Endothelial cell of umbilical vein (primary cell): ENCODE measurements around the gene ODAD3. TPM values are rescaled to one million over a fixed set of nuclear protein-coding genes. Genes with fewer than 3 reads are reported as not detected.

Source experiments
- BruUV-seq: library from RNA; stranded (reverse); fragments of 400-500 nt; replicated peaks from 2 replicates; lab custom pipeline; 2021; lab: Mats Ljungman, UMichigan
- CTCF ChIA-PET: fragments of 300-600, 350-600 bp; sonication (Branson Sonifier 250); formaldehyde crosslinking; loops from one replicate; lab custom pipeline; 2021; ENCODE audit warnings: antibody characterized with exemption, inconsistent platforms; lab: Charles Lee
- POLR2A ChIA-PET: fragments of 300-600, 350-600 bp; sonication (Branson Sonifier 250); formaldehyde crosslinking; loops from one replicate; lab custom pipeline; 2021; ENCODE audit warnings: antibody characterized with exemption, inconsistent platforms; lab: Charles Lee
- DNase-seq: peaks from one replicate; pipeline ENCODE4 v3.0.0-alpha.2; 2011; ENCODE audit warnings: low read depth, low spot score
- FAIRE-seq: peaks from 2 replicates; lab custom pipeline; 2011; peaks lifted over from hg19 to GRCh38; lab: Jason Lieb, UNC
- H2AFZ ChIP-seq: 2 replicates; pipeline ENCODE4 v1.6.0; 2012; ENCODE audit warnings: low read depth, low read length, control low read depth, inconsistent platforms
- H3K27ac ChIP-seq: 2 replicates; pipeline ENCODE4 v1.5.1; 2011; ENCODE audit warnings: low read depth, mild to moderate bottlenecking, control low read depth, low read length, moderate library complexity; ENCODE audit not compliant: insufficient read depth
- H3K27me3 ChIP-seq, 2 experiments: 2 replicates each; pipeline versions ENCODE4 v1.6.0 to v1.6.1; 2011; ENCODE audit warnings: low read length in 2 of 2, mixed read lengths in 1 of 2; ENCODE audit not compliant: control insufficient read depth in 2 of 2, insufficient read depth in 2 of 2
- H3K36me3 ChIP-seq, 2 experiments: 2 replicates in 1 of 2; 3 replicates in 1 of 2; pipeline ENCODE4 v1.5.1; 2011; ENCODE audit warnings: low read length in 2 of 2, mild to moderate bottlenecking in 1 of 2, moderate library complexity in 1 of 2; ENCODE audit not compliant: control insufficient read depth in 2 of 2, insufficient read depth in 2 of 2; ENCODE audit errors: extremely low read depth in 1 of 2
- H3K4me1 ChIP-seq: 3 replicates; pipeline ENCODE4 v1.5.1; 2011; ENCODE audit warnings: mild to moderate bottlenecking, low read length; ENCODE audit not compliant: control insufficient read depth, insufficient read depth; ENCODE audit errors: extremely low read depth
- H3K4me2 ChIP-seq: 2 replicates; pipeline ENCODE4 v1.6.1; 2011; ENCODE audit warnings: low read length, control low read depth, mixed read lengths; ENCODE audit not compliant: insufficient read depth
- H3K4me3 ChIP-seq, 3 experiments: fragments of 200-600 bp in 1 of 3; sonication (generic), shearing (Covaris generic) in 1 of 3; replicated peaks in 1 of 3; 2 replicates each; pipeline ENCODE4 v1.5.1; 2011 to 2016; ENCODE audit warnings: control low read depth in 3 of 3, low read length in 3 of 3, mild to moderate bottlenecking in 2 of 3, inconsistent platforms in 1 of 3, low read depth in 1 of 3, moderate library complexity in 1 of 3; ENCODE audit not compliant: insufficient read depth in 1 of 3
- H3K79me2 ChIP-seq: 2 replicates; pipeline ENCODE4 v1.6.0; 2012; ENCODE audit warnings: low read length, inconsistent platforms; ENCODE audit not compliant: control insufficient read depth, insufficient read depth
- H3K9ac ChIP-seq: replicated peaks from 2 replicates; pipeline ENCODE3; 2011; ENCODE audit warnings: low read length, control low read depth; ENCODE audit not compliant: insufficient read depth; ENCODE audit errors: extremely low read depth
- H3K9me1 ChIP-seq: replicated peaks from 3 replicates; pipeline ENCODE4 v1.6.0; 2011; ENCODE audit warnings: mild to moderate bottlenecking, low read length; ENCODE audit not compliant: control insufficient read depth, insufficient read depth; ENCODE audit errors: extremely low read depth
- H3K9me3 ChIP-seq: replicated peaks from 2 replicates; pipeline ENCODE4 v1.5.1; 2012; ENCODE audit warnings: low read length, inconsistent platforms; ENCODE audit not compliant: control insufficient read depth, insufficient read depth
- H4K20me1 ChIP-seq: replicated peaks from 2 replicates; pipeline ENCODE3; 2011; ENCODE audit warnings: mild to moderate bottlenecking, low read length; ENCODE audit not compliant: control insufficient read depth, insufficient read depth; ENCODE audit errors: extremely low read depth
- EZH2 ChIP-seq: IDR thresholded peaks from 2 replicates; pipeline ENCODE4 v1.6.1; 2012; ENCODE audit warnings: borderline replicate concordance, low read depth, mild to moderate bottlenecking, moderate library complexity, low read length, inconsistent platforms; ENCODE audit not compliant: severe bottlenecking
- FOS ChIP-seq: IDR thresholded peaks from 2 replicates; pipeline ENCODE4 v1.6.1; 2011; ENCODE audit warnings: mild to moderate bottlenecking, low read length, moderate library complexity, borderline replicate concordance; ENCODE audit not compliant: insufficient read depth
- GATA2 ChIP-seq: IDR thresholded peaks from 2 replicates; pipeline ENCODE4 v1.7.0; 2011; ENCODE audit warnings: low read depth, mild to moderate bottlenecking, moderate library complexity, mixed read lengths, low read length; ENCODE audit not compliant: insufficient read length, insufficient read depth
- JUN ChIP-seq: IDR thresholded peaks from 2 replicates; pipeline ENCODE4 v1.6.1; 2011; ENCODE audit warnings: borderline replicate concordance, low read depth; ENCODE audit not compliant: insufficient read length, insufficient read depth
- MAX ChIP-seq: IDR thresholded peaks from 2 replicates; pipeline ENCODE4 v1.6.1; 2011; ENCODE audit not compliant: insufficient read depth, insufficient read length
- MYC ChIP-seq: IDR thresholded peaks from one replicate; pipeline ENCODE4 v1.6.1; 2011; ENCODE audit warnings: mild to moderate bottlenecking, low read depth, low read length
- POLR2A ChIP-seq: IDR thresholded peaks from 2 replicates; pipeline ENCODE4 v1.6.1; 2012; ENCODE audit warnings: low read depth, mild to moderate bottlenecking, control low read depth, low read length
- POLR2AphosphoS5 ChIP-seq: IDR thresholded peaks from 2 replicates; pipeline ENCODE4 v1.6.1; 2012; ENCODE audit warnings: low read depth, mild to moderate bottlenecking, control low read depth, low read length, moderate library complexity; ENCODE audit not compliant: insufficient read depth
- dilution Hi-C: fragments of 300-500 bp; cut with MboI; formaldehyde crosslinking; loops from one replicate; pipeline ENCODE4 v1.15.0; 2019; ENCODE audit warnings: low sequenced_read_pairs; ENCODE audit not compliant: extremely low pct_ligation_motif_present
- intact Hi-C: fragments of 100-400 bp; cut with micrococcal nuclease; formaldehyde crosslinking; loops from one replicate; pipeline ENCODE4 v1.10.0; 2022
- polyA plus RNA-seq, 4 experiments: library from polyadenylated mRNA; depleted of rRNA in 3 of 4; stranded (reverse) in 3 of 4; unstranded in 1 of 4; fragments of >200 nt; gene quantifications; 2 replicates each; pipeline versions ENCODE4 v1.2.1 to v1.2.3, GENCODE V29; 2011 to 2012; ENCODE audit warnings: missing spikeins in 1 of 4
- total RNA-seq: library from RNA; stranded (reverse); gene quantifications from 2 replicates; pipeline ENCODE4 v1.2.3, GENCODE V29; 2021
- TF ChIP-seq, protein P1 (sequence below), 2 donors: IDR thresholded peaks; 1 replicate in 1 of 2; 2 replicates in 1 of 2; pipeline ENCODE4 v1.5.1; 2011; ENCODE audit warnings: low read length in 2 of 2, mild to moderate bottlenecking in 2 of 2, moderate library complexity in 2 of 2, control low read depth in 1 of 2, inconsistent platforms in 1 of 2, low read depth in 1 of 2; ENCODE audit not compliant: insufficient read depth in 1 of 2; ENCODE audit errors: extremely low read depth in 1 of 2

ODAD3 gene
- total and polyA plus RNA-seq, 2 donors (not counting 3 experiments of a cell fraction or from before 2014, with no cell fraction given) = 0.14 to 0.97 TPM

- Histone ChIP-seq H3K4me1 (no peaks in the 10 kb centered on the region), H3K4me3 (no peak overlapping the region), H3K27ac (no peak overlapping the region), H3K9me3 (no peaks in the 10 kb centered on the region), H3K79me2 (no peaks in the 10 kb centered on the region), H4K20me1 (no peaks in the 10 kb centered on the region), H3K4me2 (no peak overlapping the region), H3K9ac (no peak overlapping the region), H3K27me3 (no peaks in the 10 kb centered on the region), H2AFZ (no peak overlapping the region), H3K9me1 (no peaks in the 10 kb centered on the region), H3K36me3 (no peaks in the 10 kb centered on the region)
- TF ChIP-seq FOS = no peak
- TF ChIP-seq POLR2AphosphoS5 = no peak
- TF ChIP-seq, protein P1, sequence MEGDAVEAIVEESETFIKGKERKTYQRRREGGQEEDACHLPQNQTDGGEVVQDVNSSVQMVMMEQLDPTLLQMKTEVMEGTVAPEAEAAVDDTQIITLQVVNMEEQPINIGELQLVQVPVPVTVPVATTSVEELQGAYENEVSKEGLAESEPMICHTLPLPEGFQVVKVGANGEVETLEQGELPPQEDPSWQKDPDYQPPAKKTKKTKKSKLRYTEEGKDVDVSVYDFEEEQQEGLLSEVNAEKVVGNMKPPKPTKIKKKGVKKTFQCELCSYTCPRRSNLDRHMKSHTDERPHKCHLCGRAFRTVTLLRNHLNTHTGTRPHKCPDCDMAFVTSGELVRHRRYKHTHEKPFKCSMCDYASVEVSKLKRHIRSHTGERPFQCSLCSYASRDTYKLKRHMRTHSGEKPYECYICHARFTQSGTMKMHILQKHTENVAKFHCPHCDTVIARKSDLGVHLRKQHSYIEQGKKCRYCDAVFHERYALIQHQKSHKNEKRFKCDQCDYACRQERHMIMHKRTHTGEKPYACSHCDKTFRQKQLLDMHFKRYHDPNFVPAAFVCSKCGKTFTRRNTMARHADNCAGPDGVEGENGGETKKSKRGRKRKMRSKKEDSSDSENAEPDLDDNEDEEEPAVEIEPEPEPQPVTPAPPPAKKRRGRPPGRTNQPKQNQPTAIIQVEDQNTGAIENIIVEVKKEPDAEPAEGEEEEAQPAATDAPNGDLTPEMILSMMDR (IDR thresholded peaks at IDR 0.05; ENCODE audit: extremely low read depth in 1 of 2, insufficient read depth in 1 of 2, low read depth in 1 of 2, low read length in 2 of 2) = no peak
- TF ChIP-seq GATA2 = no peak
- no peak for TF ChIP-seq MAX
- no peak for TF ChIP-seq EZH2
- TF ChIP-seq MYC = no peak
- TF ChIP-seq POLR2A = no peak
- TF ChIP-seq JUN = no peak
- ChIA-PET POLR2A (no interaction called here), CTCF (no interaction called here)
- dilution Hi-C loops = no loop called here
- no peak for FAIRE-seq
- intact Hi-C loops = no loop called here
- BruUV-seq = no TSS peak
- DNase-seq = no peak
Observed at GRCh38 chr19:11465600-11465999, 30.7 kb upstream of the ODAD3 start.
